Stimulated activated CD4-positive, alpha-beta T cell treated with anti-CD3 and anti-CD28 coated beads, Interleukin-1b, Interleukin-23, amount 100 ng/mL, for 24 hours (primary cell): Measurements from ENCODE around the gene IQCM.
"Not testable (repeated sequence)": the region's sequence is repeated elsewhere in the genome, so short reads cannot be mapped to it uniquely, and the experiment has no call there.

Source experiments
- DNase-seq, 4 experiments: peaks; one replicate each; pipeline ENCODE4 v3.0.0-alpha.2; 2020; ENCODE audit warnings: low read depth in 4 of 4, low spot score in 1 of 4

The IQCM gene

GRCh38 chr4:149493492-149493891 lies 322.2 kb downstream of the IQCM start:
- no peak for DNase-seq

- no peak for DNase-seq
Measured at GRCh38 chr4:149489321-149489720, 326.3 kb downstream of the IQCM start.

GRCh38 chr4:149486861-149487260 lies 328.8 kb downstream of the IQCM start:
- no peak for DNase-seq

GRCh38 chr4:149468669-149469068 lies 347.0 kb downstream of the IQCM start:
- not testable (repeated sequence) for DNase-seq

GRCh38 chr4:149466446-149466845 lies 349.2 kb downstream of the IQCM start:
- no peak for DNase-seq

GRCh38 chr4:149465955-149466354 lies 349.7 kb downstream of the IQCM start:
- no peak for DNase-seq

- DNase-seq, result no peak
Measured at GRCh38 chr4:149443537-149443936, 372.1 kb downstream of the IQCM start.

- no peak for DNase-seq
Measured at GRCh38 chr4:149441338-149441737, 374.3 kb downstream of the IQCM start.

- DNase-seq, result no peak
Measured at GRCh38 chr4:149426461-149426860, 389.2 kb downstream of the IQCM start.

GRCh38 chr4:149409555-149409962 lies 406.1 kb downstream of the IQCM start:
- no peak for DNase-seq

- DNase-seq, result no peak
Measured at GRCh38 chr4:149409146-149409545, 406.5 kb downstream of the IQCM start.

- no peak for DNase-seq
Measured at GRCh38 chr4:149404143-149404542, 411.5 kb downstream of the IQCM start.

- no peak for DNase-seq
Measured at GRCh38 chr4:149403081-149403480, 412.6 kb downstream of the IQCM start.

GRCh38 chr4:149398993-149399392 lies 416.6 kb downstream of the IQCM start:
- no peak for DNase-seq

GRCh38 chr4:149370785-149371420 lies 444.7 kb downstream of the IQCM start:
- no peak for DNase-seq

- no peak for DNase-seq
Measured at GRCh38 chr4:149370002-149370401, 445.6 kb downstream of the IQCM start.

- no peak for DNase-seq
Measured at GRCh38 chr4:149353241-149353640, 462.4 kb downstream of the IQCM start.

- DNase-seq, result no peak
Measured at GRCh38 chr4:149349541-149349940, 466.1 kb downstream of the IQCM start.

- DNase-seq, result no peak
Measured at GRCh38 chr4:149347139-149347538, 468.5 kb downstream of the IQCM start.

- DNase-seq, result no peak
Measured at GRCh38 chr4:149345424-149345823, 470.2 kb downstream of the IQCM start.

GRCh38 chr4:149344436-149344835 lies 471.2 kb downstream of the IQCM start:
- DNase-seq, result no peak

- DNase-seq, result no peak
Measured at GRCh38 chr4:149343614-149344013, 472.0 kb downstream of the IQCM start.

- DNase-seq, result not testable (repeated sequence)
Measured at GRCh38 chr4:149341117-149341516, 474.5 kb downstream of the IQCM start.
